Endothelial cell of hepatic sinusoid (primary cell): ENCODE measurements around the gene AFP.

Experiments
- in situ Hi-C: cut with HindIII; loops from 2 replicates; pipeline ENCODE4 v1.10.0; 2017; ENCODE audit warnings: low sequenced_read_pairs

Gene AFP

GRCh38 chr4:73413294-73413755 is 22.7 kb upstream of the AFP start:
- in situ Hi-C loops, result no loop called here

- in situ Hi-C loops, result no loop called here
Observed at GRCh38 chr4:73414936-73415271, 21.1 kb upstream of the AFP start.

- in situ Hi-C loops, result no loop called here
Observed at GRCh38 chr4:73415807-73416238, 20.2 kb upstream of the AFP start.

DNA sequence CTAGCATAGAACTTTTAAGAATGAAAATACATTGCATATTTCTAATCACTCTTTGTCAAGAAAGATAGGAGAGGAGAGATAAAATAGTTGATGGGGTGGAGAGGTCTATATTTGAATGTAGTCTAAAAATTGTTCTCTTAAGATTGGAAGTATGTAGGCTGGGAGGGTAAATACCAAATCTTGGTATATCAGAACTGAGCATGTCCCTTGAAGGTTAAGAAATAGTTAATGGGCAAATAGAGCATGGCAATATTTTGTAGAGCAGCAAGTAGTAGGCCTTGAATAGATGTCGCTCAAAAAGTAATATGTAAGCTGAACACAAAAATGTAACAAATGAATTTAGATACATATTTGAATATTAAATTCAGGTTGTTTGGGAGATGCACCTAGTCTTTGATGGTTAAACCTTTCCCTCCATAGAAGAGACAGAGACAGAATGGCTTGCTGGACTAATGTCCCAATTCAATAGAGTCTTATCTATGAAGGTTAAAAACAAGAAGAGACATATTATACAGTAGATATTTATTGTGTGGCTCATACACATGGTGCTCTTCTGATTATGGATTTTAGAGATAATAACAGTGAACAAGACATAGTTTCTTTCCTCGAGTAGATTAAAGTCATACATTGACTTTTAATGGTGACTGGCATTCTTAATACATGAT is 19.5 kb upstream of the AFP start:
- in situ Hi-C loops, result no loop called here

DNA sequence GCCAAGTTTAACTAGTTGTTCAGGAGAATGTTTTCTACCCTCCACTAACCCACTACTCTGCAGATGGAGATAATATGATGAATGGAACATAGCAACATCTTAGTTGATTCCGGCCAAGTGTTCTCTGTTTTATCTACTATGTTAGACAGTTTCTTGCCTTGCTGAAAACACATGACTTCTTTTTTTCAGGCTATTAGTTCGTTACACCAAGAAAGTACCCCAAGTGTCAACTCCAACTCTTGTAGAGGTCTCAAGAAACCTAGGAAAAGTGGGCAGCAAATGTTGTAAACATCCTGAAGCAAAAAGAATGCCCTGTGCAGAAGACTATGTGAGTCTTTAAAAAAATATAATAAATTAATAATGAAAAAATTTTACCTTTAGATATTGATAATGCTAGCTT is 18.7 kb upstream of the AFP start:
- in situ Hi-C loops, result no loop called here

GRCh38 chr4:73417973-73418372 is 18.0 kb upstream of the AFP start:
- in situ Hi-C loops, result no loop called here

GRCh38 chr4:73418677-73419076 is 17.3 kb upstream of the AFP start:
- in situ Hi-C loops, result no loop called here

- in situ Hi-C loops, result no loop called here
Observed at GRCh38 chr4:73419106-73420038, 16.6 kb upstream of the AFP start.

- in situ Hi-C loops, result no loop called here
Observed at GRCh38 chr4:73420615-73421014, 15.4 kb upstream of the AFP start.

- in situ Hi-C loops, result no loop called here
Observed at GRCh38 chr4:73421708-73422457, 14.1 kb upstream of the AFP start.

- in situ Hi-C loops, result no loop called here
Observed at GRCh38 chr4:73422458-73422752, 13.6 kb upstream of the AFP start.

GRCh38 chr4:73423184-73423583 is 12.8 kb upstream of the AFP start:
- in situ Hi-C loops, result no loop called here

GRCh38 chr4:73426666-73427065 is 9.4 kb upstream of the AFP start:
- in situ Hi-C loops, result no loop called here

- in situ Hi-C loops, result no loop called here
Observed at GRCh38 chr4:73429118-73429517, 6.9 kb upstream of the AFP start.

DNA sequence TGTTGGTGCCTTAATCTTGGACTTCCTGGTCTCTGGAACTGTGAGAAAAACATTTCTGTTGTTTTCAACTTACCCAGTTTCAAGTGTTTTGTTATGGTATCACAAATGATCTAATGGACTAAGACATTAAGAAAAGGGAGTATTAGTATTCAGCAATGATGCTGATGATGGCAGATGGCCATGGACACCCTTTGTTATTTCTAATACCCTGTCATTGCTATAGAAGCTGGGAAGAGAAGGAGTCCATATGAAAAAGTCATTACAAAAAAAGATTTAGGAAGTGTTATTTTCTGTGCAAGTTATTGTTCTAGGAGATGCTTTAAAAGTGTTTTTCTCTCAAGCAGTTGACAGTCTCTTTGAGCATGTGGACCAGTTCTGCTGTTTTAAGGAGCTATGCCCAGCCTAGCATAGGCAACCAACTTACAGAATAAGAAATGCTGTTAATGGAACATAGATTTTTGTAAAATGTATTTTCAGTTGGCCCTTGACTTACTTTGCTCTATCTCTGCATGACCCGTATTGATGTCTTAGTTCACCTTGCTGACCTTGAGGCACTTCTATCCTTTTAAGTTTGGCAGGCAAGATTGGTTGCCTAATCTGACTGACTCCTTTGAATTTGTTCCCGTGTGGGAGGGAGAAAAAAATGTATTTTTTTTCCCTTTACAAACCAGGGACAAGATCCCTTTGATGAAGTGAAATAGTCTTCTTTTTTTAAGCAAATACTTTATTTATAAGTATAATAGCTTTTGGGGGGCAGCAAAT is 6.0 kb upstream of the AFP start:
- in situ Hi-C loops, result loop anchor here (5.0 to 10.0 kb wide), 2 partner anchors 33 to 65 kb away; no protein-coding TSS in a partner anchor

- in situ Hi-C loops, result loop anchor here (5.0 to 10.0 kb wide), 2 partner anchors 34 to 63 kb away; no protein-coding TSS in a partner anchor
Observed at GRCh38 chr4:73431813-73432168, 4.2 kb upstream of the AFP start.

- in situ Hi-C loops, result loop anchor here (5.0 to 10.0 kb wide), 2 partner anchors 35 to 62 kb away; no protein-coding TSS in a partner anchor
Observed at GRCh38 chr4:73432169-73433000, 3.6 kb upstream of the AFP start.

- in situ Hi-C loops, result loop anchor here (5.0 to 10.0 kb wide), 2 partner anchors 36 to 62 kb away; no protein-coding TSS in a partner anchor
Observed at GRCh38 chr4:73433140-73433539, 2.9 kb upstream of the AFP start.

DNA sequence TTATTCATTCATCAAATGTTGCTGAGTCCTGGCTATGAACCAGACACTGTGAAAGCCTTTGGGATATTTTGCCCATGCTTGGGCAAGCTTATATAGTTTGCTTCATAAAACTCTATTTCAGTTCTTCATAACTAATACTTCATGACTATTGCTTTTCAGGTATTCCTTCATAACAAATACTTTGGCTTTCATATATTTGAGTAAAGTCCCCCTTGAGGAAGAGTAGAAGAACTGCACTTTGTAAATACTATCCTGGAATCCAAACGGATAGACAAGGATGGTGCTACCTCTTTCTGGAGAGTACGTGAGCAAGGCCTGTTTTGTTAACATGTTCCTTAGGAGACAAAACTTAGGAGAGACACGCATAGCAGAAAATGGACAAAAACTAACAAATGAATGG is 1.7 kb upstream of the AFP start:
- in situ Hi-C loops, result loop anchor here (5.0 to 10.0 kb wide), 2 partner anchors 37 to 60 kb away; no protein-coding TSS in a partner anchor
